Natural killer cell (primary cell): ENCODE measurements around the gene HDAC4. TPM values are rescaled to one million over a fixed set of nuclear protein-coding genes. Genes with fewer than 3 reads are reported as not detected.
A peak's percentile ranks its signal among the peaks of the same experiment; 100 is the strongest.

Experiments used
- ATAC-seq, 3 donors: fragments of 150-1000 bp in 2 of 3; fragments of 200-7000 bp in 1 of 3; cut with Tn5 transposase; 1 replicate in 1 of 3; 2 replicates in 2 of 3; pipeline ENCODE4 v1.10.0; 2021; ENCODE audit warnings: mild to moderate bottlenecking in 2 of 3, moderate library complexity in 2 of 3
- DNase-seq, 2 donors: peaks; one replicate each; pipeline versions ENCODE4 v3.0.0 to v3.0.0-alpha.2; 2013 to 2021; ENCODE audit warnings: mixed read lengths in 1 of 2
- H3K27ac ChIP-seq: one replicate; pipeline ENCODE4 v1.5.1; 2013; ENCODE audit warnings: mild to moderate bottlenecking, low read length
- H3K27me3 ChIP-seq: one replicate; pipeline ENCODE4 v1.6.1; 2013; ENCODE audit warnings: low read length; ENCODE audit not compliant: control insufficient read depth, insufficient read depth
- H3K36me3 ChIP-seq: one replicate; pipeline ENCODE4 v1.6.1; 2013; ENCODE audit warnings: low read length; ENCODE audit not compliant: control insufficient read depth, insufficient read depth
- H3K4me1 ChIP-seq: one replicate; pipeline ENCODE4 v1.6.1; 2013; ENCODE audit warnings: low read length; ENCODE audit not compliant: control insufficient read depth, insufficient read depth
- H3K4me3 ChIP-seq: one replicate; pipeline ENCODE4 v1.5.1; 2013; ENCODE audit warnings: low read length
- H3K9me3 ChIP-seq: one replicate; pipeline ENCODE4 v1.6.1; 2013; ENCODE audit warnings: low read length; ENCODE audit not compliant: control insufficient read depth, insufficient read depth
- H3K27ac Mint-ChIP-seq, 2 donors: one replicate each; pipeline ENCODE4 v1.8.0; 2022; ENCODE audit warnings: mild to moderate bottlenecking in 2 of 2, mixed read lengths in 2 of 2, moderate library complexity in 1 of 2
- H3K27me3 Mint-ChIP-seq, 2 donors: one replicate each; pipeline ENCODE4 v1.8.0; 2022; ENCODE audit warnings: low read depth in 2 of 2, mixed read lengths in 2 of 2
- H3K36me3 Mint-ChIP-seq: one replicate; pipeline ENCODE4 v1.8.0; 2022; ENCODE audit warnings: mixed read lengths
- H3K4me1 Mint-ChIP-seq, 2 donors: one replicate each; pipeline ENCODE4 v1.8.0; 2022; ENCODE audit warnings: mixed read lengths in 2 of 2
- H3K4me3 Mint-ChIP-seq: one replicate; pipeline ENCODE4 v1.8.0; 2022; ENCODE audit warnings: mild to moderate bottlenecking, moderate library complexity, mixed read lengths
- H3K9me3 Mint-ChIP-seq, 2 donors: one replicate each; pipeline ENCODE4 v1.8.0; 2022; ENCODE audit warnings: mixed read lengths in 2 of 2
- WGBS: methylation state at CpG from one replicate; pipeline ENCODE4 v1.1.7; 2013; ENCODE audit warnings: missing lambda C conversion rate; ENCODE audit not compliant: insufficient coverage; 5-methylcytosine and 5-hydroxymethylcytosine counted together
- intact Hi-C: fragments of 100-400 bp; cut with micrococcal nuclease; formaldehyde crosslinking; loops from one replicate; pipeline ENCODE4 v1.14.2; 2022
- total RNA-seq, 4 donors: library from RNA; stranded (reverse); fragments of 120-200 nt in 1 of 4; gene quantifications; one replicate each; pipeline versions ENCODE4 v1.2.3 to v1.2.4, GENCODE V29; 2013 to 2022
- TF ChIP-seq, protein P1 (sequence below): fragments of 200-600 bp; IDR thresholded peaks from one replicate; pipeline ENCODE4 v1.8.0; 2022; ENCODE audit warnings: antibody characterized with exemption

Gene HDAC4
- total RNA-seq, 3 donors from 2014 or later (not counting 1 experiment from before 2014, with no cell fraction given) = 74.9 to 105 (median 100) TPM

DNA sequence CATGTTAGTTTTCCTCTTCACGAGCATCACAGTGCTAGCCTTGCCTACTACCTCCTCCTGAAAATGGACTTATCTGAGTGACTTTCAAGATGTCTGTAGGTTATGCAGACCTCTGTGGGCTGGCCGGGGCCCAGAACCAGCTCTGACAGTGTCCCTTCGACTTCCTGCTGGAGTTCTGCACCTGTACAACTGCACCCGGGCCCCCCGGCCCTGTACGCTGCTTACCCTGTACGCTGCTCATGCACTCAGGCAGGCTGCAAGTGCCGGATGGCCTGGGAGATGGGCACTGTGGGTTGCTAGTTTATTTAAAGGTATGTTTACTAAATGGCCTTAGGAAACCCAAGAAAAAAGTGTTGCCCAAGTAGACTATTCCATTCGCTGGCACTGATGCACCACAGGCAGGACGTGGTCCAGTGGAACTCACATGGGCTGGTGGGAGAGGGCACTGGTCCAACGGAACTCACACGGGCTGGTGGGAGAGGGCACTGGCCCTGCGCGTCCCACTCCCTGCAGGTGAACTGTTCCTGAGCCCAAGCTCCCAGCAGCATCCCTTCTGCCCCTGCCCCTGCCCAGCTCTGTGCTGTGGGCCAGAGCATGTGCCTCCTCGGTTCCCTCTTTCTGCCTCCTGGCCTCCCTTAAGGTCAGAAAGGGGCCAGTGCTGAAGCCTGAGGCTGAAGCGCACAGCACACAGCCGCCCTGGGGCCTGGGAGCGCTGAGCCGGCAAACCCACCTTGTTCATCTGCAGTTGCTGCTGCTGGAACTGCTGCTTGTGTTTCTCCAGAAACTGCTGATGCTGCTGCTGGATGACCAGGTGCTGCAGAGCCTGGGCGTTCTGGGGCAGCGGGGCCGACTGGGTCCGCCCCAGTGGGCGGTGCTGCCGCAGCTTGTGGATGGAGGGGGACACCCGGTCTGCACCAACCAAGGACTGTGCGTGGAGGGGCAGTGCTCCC lies 274.8 kb downstream of the HDAC4 start:
- H3K9me3 ChIP-seq = no peaks in the 10 kb centered on the region
- peaks cover 8% of the 10 kb centered on the region for H3K36me3 Mint-ChIP-seq
- peaks cover 53% of the 10 kb centered on the region for H3K36me3 ChIP-seq
- H3K4me1 ChIP-seq = no peaks in the 10 kb centered on the region
- ATAC-seq (no peak), DNase-seq (no peak)
- no peaks in the 10 kb centered on the region for H3K27me3 ChIP-seq
- no peak overlapping the region for H3K4me3 Mint-ChIP-seq
- no peaks in the 10 kb centered on the region for H3K9me3 Mint-ChIP-seq
- no peak overlapping the region for H3K27ac ChIP-seq
- no peak overlapping the region for H3K4me3 ChIP-seq
- intact Hi-C loops = no loop called here
- WGBS = 95% methylated on average over 27 of the region's 27 CpGs
- H3K4me1 Mint-ChIP-seq = no peaks in the 10 kb centered on the region
- H3K27ac Mint-ChIP-seq = no peak overlapping the region
- TF ChIP-seq, protein P1, sequence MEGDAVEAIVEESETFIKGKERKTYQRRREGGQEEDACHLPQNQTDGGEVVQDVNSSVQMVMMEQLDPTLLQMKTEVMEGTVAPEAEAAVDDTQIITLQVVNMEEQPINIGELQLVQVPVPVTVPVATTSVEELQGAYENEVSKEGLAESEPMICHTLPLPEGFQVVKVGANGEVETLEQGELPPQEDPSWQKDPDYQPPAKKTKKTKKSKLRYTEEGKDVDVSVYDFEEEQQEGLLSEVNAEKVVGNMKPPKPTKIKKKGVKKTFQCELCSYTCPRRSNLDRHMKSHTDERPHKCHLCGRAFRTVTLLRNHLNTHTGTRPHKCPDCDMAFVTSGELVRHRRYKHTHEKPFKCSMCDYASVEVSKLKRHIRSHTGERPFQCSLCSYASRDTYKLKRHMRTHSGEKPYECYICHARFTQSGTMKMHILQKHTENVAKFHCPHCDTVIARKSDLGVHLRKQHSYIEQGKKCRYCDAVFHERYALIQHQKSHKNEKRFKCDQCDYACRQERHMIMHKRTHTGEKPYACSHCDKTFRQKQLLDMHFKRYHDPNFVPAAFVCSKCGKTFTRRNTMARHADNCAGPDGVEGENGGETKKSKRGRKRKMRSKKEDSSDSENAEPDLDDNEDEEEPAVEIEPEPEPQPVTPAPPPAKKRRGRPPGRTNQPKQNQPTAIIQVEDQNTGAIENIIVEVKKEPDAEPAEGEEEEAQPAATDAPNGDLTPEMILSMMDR = no peak
- no peaks in the 10 kb centered on the region for H3K27me3 Mint-ChIP-seq

DNA sequence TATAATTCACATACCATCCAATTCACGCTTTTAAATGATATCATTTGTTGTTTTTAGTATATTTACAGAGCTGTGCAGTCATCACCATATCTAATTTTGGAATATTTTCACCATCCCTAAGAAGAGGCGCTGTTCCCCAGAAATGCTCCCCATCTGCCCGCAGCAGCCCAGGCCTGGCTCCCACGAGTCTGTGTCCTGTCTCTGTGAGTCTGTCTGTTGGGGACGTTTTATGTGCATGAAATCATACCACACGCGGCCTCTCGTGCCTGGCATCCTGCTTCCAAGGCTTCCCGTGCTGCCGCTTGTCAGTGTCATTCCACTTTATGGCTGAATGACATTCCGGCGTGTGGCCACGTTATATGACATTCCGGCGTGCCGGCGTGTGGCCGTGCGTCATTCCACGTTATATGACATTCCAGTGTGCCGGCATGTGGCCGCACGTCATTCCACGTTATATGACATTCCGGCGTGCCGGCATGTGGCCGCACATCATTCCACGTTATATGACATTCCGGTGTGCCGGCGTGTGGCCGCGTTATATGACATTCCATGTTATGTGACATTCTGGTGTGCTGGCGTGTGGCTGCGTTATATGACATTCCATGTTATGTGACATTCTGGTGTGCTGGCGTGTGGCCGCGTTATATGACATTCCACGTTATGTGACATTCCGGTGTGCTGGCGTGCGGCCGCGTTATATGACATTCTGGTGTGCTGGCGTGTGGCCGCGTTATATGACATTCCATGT lies 276.5 kb downstream of the HDAC4 start:
- Histone ChIP-seq H3K4me3 (no peak overlapping the region), H3K36me3 (peaks cover 38% of the 10 kb centered on the region), H3K4me1 (no peaks in the 10 kb centered on the region), H3K27ac (no peak overlapping the region), H3K27me3 (no peaks in the 10 kb centered on the region), H3K9me3 (no peaks in the 10 kb centered on the region)
- DNase-seq (no peak), ATAC-seq (no peak)
- Mint-ChIP-seq H3K36me3 (peaks cover 8% of the 10 kb centered on the region), H3K27ac (peak overlapping the region in 1 of 2 donors; percentile 45), H3K4me1 (peaks cover under 1 to 12% of the 10 kb centered on the region in 2 donors), H3K4me3 (no peak overlapping the region), H3K27me3 (peaks cover 0 to 4% of the 10 kb centered on the region in 2 donors), H3K9me3 (no peaks in the 10 kb centered on the region)
- TF ChIP-seq, protein P1 = no peak
- intact Hi-C loops = no loop called here
- whole genome bisulfite sequencing = 94% methylated on average over 47 of the region's 48 CpGs

DNA sequence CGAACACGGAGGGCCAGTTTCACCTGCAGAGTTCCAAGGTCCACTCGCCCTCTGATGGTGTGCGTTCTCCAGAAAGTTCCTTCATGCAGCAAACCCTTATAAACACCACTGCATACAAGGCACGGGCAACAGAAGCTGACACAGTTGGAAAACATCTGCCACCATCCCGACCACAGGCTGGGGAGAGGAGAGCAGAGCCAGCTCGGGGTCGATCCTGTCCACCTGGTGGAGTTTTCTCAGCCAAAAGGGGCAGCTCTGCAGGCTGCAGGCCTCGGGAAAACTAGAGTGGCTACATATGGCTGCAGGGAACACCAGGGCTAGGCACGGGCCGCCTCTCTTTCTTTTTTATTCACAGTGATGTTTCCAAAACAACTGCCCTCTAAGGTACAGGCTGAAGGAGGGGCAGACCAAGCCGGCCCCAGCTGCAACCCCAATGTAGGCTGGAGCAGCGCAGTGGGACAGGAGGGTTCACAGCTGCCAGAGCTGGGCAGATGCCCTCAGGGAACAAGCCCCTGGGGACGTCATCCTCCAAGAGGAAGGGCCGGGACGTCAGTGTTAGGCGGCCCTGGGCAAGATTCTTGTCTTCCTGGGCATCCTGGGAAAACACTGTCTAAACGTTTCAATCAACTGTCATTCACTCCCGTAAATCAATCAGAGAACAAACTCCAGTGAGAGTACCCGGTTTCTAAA lies 278.3 kb downstream of the HDAC4 start:
- DNase-seq (no peak), ATAC-seq (no peak)
- Histone ChIP-seq H3K4me3 (no peak overlapping the region), H3K4me1 (peaks cover 10% of the 10 kb centered on the region), H3K27me3 (no peaks in the 10 kb centered on the region), H3K27ac (no peak overlapping the region), H3K9me3 (no peaks in the 10 kb centered on the region), H3K36me3 (peaks cover 29% of the 10 kb centered on the region)
- Mint-ChIP-seq H3K4me3 (no peak overlapping the region), H3K27me3 (peaks cover 0 to 10% of the 10 kb centered on the region in 2 donors), H3K27ac (no peak overlapping the region), H3K36me3 (peaks cover 8% of the 10 kb centered on the region), H3K9me3 (no peaks in the 10 kb centered on the region), H3K4me1 (peaks cover 17 to 27% of the 10 kb centered on the region in 2 donors)
- TF ChIP-seq, protein P1 = no peak
- WGBS = 93% methylated on average over 20 of the region's 20 CpGs
- intact Hi-C loops = no loop called here
